CD4-positive, alpha-beta T cell (primary cell): ENCODE data around the gene TNP1. TPM values are rescaled to one million over a fixed set of nuclear protein-coding genes. Genes with fewer than 3 reads are reported as not detected.

Experiments used
- ATAC-seq: fragments of 200-7000 bp; cut with Tn5 transposase; one replicate; pipeline ENCODE4 v1.10.0; 2022; ENCODE audit warnings: mild to moderate bottlenecking; ENCODE audit not compliant: poor library complexity
- CTCF ChIA-PET: fragments of 350-600 bp; sonication (Branson Sonifier 250); formaldehyde crosslinking; loops from one replicate; lab custom pipeline; 2021; ENCODE audit warnings: antibody characterized with exemption, inconsistent platforms; lab: Charles Lee
- POLR2A ChIA-PET: fragments of 350-600 bp; sonication (Branson Sonifier 250); formaldehyde crosslinking; loops from one replicate; lab custom pipeline; 2021; ENCODE audit warnings: antibody characterized with exemption, inconsistent platforms; lab: Charles Lee
- DNase-seq, 14 experiments: peaks; one replicate each; pipeline ENCODE4 v3.0.0-alpha.2; 2013 to 2020; ENCODE audit warnings: mixed read lengths in 2 of 14
- H3K27ac ChIP-seq, 2 donors: one replicate each; pipeline versions ENCODE4 v1.5.1 to v1.7.0; 2013; ENCODE audit warnings: low read length in 2 of 2, low read depth in 1 of 2, mild to moderate bottlenecking in 1 of 2
- H3K27me3 ChIP-seq, 2 experiments: 1 replicate in 1 of 2; 2 replicates in 1 of 2; pipeline versions ENCODE4 v1.6.1 to v1.7.0; 2013; ENCODE audit warnings: low read length in 2 of 2, control low read depth in 1 of 2, mild to moderate bottlenecking in 1 of 2, moderate library complexity in 1 of 2; ENCODE audit not compliant: insufficient read depth in 2 of 2, control insufficient read depth in 1 of 2
- H3K36me3 ChIP-seq: one replicate; pipeline ENCODE4 v1.6.1; 2013; ENCODE audit warnings: low read length, control low read depth; ENCODE audit not compliant: insufficient read depth
- H3K4me1 ChIP-seq: one replicate; pipeline ENCODE4 v1.6.1; 2013; ENCODE audit warnings: low read length, control low read depth; ENCODE audit not compliant: insufficient read depth
- H3K4me3 ChIP-seq: one replicate; pipeline ENCODE4 v1.5.1; 2013; ENCODE audit warnings: mild to moderate bottlenecking, low read length, moderate library complexity
- H3K9me3 ChIP-seq, 2 experiments: 1 replicate in 1 of 2; 2 replicates in 1 of 2; pipeline versions ENCODE4 v1.6.1 to v1.7.0; 2013; ENCODE audit warnings: low read length in 2 of 2, mild to moderate bottlenecking in 2 of 2, control low read depth in 1 of 2, moderate library complexity in 1 of 2; ENCODE audit not compliant: control insufficient read depth in 1 of 2, insufficient read depth in 1 of 2
- H3K27ac Mint-ChIP-seq: one replicate; pipeline ENCODE4 v1.8.0; 2020; ENCODE audit warnings: mixed read lengths
- H3K27me3 Mint-ChIP-seq: one replicate; pipeline ENCODE4 v1.8.0; 2021; ENCODE audit warnings: mixed read lengths
- H3K36me3 Mint-ChIP-seq: one replicate; pipeline ENCODE4 v1.8.0; 2021; ENCODE audit warnings: low read depth, mixed read lengths
- H3K4me1 Mint-ChIP-seq: one replicate; pipeline ENCODE4 v1.8.0; 2021; ENCODE audit warnings: low read depth, mixed read lengths
- H3K4me3 Mint-ChIP-seq: one replicate; pipeline ENCODE4 v1.8.0; 2020; ENCODE audit warnings: mild to moderate bottlenecking, mixed read lengths
- H3K9me3 Mint-ChIP-seq: one replicate; pipeline ENCODE4 v1.8.0; 2020; ENCODE audit warnings: mixed read lengths
- intact Hi-C, 2 experiments: fragments of 100-400 bp; cut with DNase I in 1 of 2; cut with micrococcal nuclease in 1 of 2; formaldehyde crosslinking; loops; one replicate each; pipeline versions ENCODE4 v1.15.1 to v1.9.0; 2023 to 2025; cut with DNase I, micrococcal nuclease
- total RNA-seq, 174 experiments: library from RNA in 2 of 174; stranded (reverse) in 2 of 174; gene quantifications; one replicate each; pipeline ENCODE4 v1.2.3 and lab custom pipeline; 2021 to 2026
- TF ChIP-seq, protein P1 (sequence below): fragments of 200-600 bp; IDR thresholded peaks from one replicate; pipeline ENCODE4 v1.8.0; 2022; ENCODE audit warnings: antibody characterized with exemption, mild to moderate bottlenecking

The TNP1 gene
- total RNA-seq, 2 experiments from 2014 or later, result not detected

GRCh38 chr2:216839688-216840087, 20.2 kb downstream of the TNP1 start:
- no peak overlapping the region for H3K27ac Mint-ChIP-seq

GRCh38 chr2:216838151-216838550, 21.7 kb downstream of the TNP1 start:
- no peak overlapping the region for H3K4me3 Mint-ChIP-seq
- H3K36me3 Mint-ChIP-seq, result no peaks in the 10 kb centered on the region
- no peaks in the 10 kb centered on the region for H3K36me3 ChIP-seq
- H3K27ac ChIP-seq, result no peak overlapping the region
- H3K9me3 Mint-ChIP-seq, result no peaks in the 10 kb centered on the region
- peaks cover 0 to 1% of the 10 kb centered on the region in 2 experiments for H3K9me3 ChIP-seq
- H3K27me3 ChIP-seq, result no peaks in the 10 kb centered on the region
- no peaks in the 10 kb centered on the region for H3K27me3 Mint-ChIP-seq
- no peak overlapping the region for H3K27ac Mint-ChIP-seq
- POLR2A ChIA-PET, result no interaction called here
- CTCF ChIA-PET, result interaction anchor here (1.2 kb wide), 1 partner anchor 23 kb away, joined by 4 read pairs; no protein-coding TSS in a partner anchor
- DNase-seq (no peak), ATAC-seq (no peak)
- intact Hi-C loops, result no loop called here
- H3K4me1 ChIP-seq, result no peaks in the 10 kb centered on the region
- TF ChIP-seq, protein P1, sequence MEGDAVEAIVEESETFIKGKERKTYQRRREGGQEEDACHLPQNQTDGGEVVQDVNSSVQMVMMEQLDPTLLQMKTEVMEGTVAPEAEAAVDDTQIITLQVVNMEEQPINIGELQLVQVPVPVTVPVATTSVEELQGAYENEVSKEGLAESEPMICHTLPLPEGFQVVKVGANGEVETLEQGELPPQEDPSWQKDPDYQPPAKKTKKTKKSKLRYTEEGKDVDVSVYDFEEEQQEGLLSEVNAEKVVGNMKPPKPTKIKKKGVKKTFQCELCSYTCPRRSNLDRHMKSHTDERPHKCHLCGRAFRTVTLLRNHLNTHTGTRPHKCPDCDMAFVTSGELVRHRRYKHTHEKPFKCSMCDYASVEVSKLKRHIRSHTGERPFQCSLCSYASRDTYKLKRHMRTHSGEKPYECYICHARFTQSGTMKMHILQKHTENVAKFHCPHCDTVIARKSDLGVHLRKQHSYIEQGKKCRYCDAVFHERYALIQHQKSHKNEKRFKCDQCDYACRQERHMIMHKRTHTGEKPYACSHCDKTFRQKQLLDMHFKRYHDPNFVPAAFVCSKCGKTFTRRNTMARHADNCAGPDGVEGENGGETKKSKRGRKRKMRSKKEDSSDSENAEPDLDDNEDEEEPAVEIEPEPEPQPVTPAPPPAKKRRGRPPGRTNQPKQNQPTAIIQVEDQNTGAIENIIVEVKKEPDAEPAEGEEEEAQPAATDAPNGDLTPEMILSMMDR, result no peak
- no peaks in the 10 kb centered on the region for H3K4me1 Mint-ChIP-seq
- H3K4me3 ChIP-seq, result no peak overlapping the region

More at GRCh38 chr2:216839688-216840087, 20.2 kb downstream of the TNP1 start:
- Mint-ChIP-seq H3K27me3 (no peaks in the 10 kb centered on the region), H3K4me1 (no peaks in the 10 kb centered on the region), H3K36me3 (no peaks in the 10 kb centered on the region), H3K4me3 (no peak overlapping the region), H3K9me3 (no peaks in the 10 kb centered on the region)
- DNase-seq (no peak), ATAC-seq (no peak)
- Histone ChIP-seq H3K4me1 (no peaks in the 10 kb centered on the region), H3K9me3 (no peaks in the 10 kb centered on the region), H3K36me3 (no peaks in the 10 kb centered on the region), H3K4me3 (no peak overlapping the region), H3K27ac (no peak overlapping the region), H3K27me3 (no peaks in the 10 kb centered on the region)
- intact Hi-C loops, result no loop called here
- TF ChIP-seq, protein P1, result no peak
- POLR2A ChIA-PET, result no interaction called here
- CTCF ChIA-PET, result no interaction called here

DNA sequence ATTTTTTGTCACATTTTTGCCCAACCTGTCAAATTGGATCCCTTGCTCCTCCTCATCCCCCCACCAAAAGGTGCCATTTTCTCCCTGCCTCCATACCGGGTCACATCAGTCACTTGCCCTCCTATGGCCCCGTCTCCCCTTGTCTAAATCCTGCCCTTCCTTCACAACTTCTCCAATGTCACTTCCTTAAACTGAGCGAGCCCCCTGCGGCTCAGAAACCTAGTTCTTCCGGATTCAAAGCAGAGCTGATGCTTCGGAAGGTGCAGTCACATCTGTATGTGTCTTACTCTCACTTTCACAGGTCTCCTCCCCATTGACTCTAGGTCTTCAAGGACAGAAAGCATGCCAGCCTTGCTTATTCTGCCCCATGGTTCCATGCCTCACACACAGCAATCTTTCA, 22.1 kb downstream of the TNP1 start:
- no peaks in the 10 kb centered on the region for H3K4me1 ChIP-seq
- Mint-ChIP-seq H3K9me3 (no peaks in the 10 kb centered on the region), H3K27ac (no peak overlapping the region), H3K36me3 (no peaks in the 10 kb centered on the region), H3K4me1 (no peaks in the 10 kb centered on the region), H3K4me3 (no peak overlapping the region), H3K27me3 (no peaks in the 10 kb centered on the region)
- no peak overlapping the region for H3K4me3 ChIP-seq
- intact Hi-C loops, result no loop called here
- no peak overlapping the region for H3K27ac ChIP-seq
- TF ChIP-seq, protein P1, result no peak
- ATAC-seq (no peak), DNase-seq (no peak)
- ChIA-PET CTCF (interaction anchor here (1.2 kb wide), 1 partner anchor 23 kb away, joined by 4 read pairs; no protein-coding TSS in a partner anchor), POLR2A (no interaction called here)
- H3K9me3 ChIP-seq, result peaks cover 0 to 4% of the 10 kb centered on the region in 2 experiments
- peaks cover 0 to 2% of the 10 kb centered on the region in 2 experiments for H3K27me3 ChIP-seq
- no peaks in the 10 kb centered on the region for H3K36me3 ChIP-seq
